HG02798 (cell line): Measurements from ENCODE around the gene KRTAP29-1.
"Not testable (repeated sequence)": the region's sequence is repeated elsewhere in the genome, so short reads cannot be mapped to it uniquely, and the experiment has no call there.

Source experiments
- ATAC-seq: cut with Tn5 transposase; IDR thresholded peaks from one replicate; pipeline ENCODE4 v1.9.1; 2021; ENCODE audit warnings: mild to moderate bottlenecking; ENCODE audit not compliant: unreplicated experiment, poor library complexity

Gene KRTAP29-1

GRCh38 chr17:41301916-41302901, at the start of gene KRTAP29-1:
KRTAP29-1 (minus strand) TSS chr17:41302851; CDS start chr17:41302851, 0 bp downstream.
- ATAC-seq, result no peak

- ATAC-seq, result no peak
Observed at GRCh38 chr17:41351177-41351576, 48.5 kb upstream of the KRTAP29-1 start.

- ATAC-seq, result not testable (repeated sequence)
Observed at GRCh38 chr17:41350381-41350878, 47.8 kb upstream of the KRTAP29-1 start, which contains the start of gene KRT33A. KRT33A (minus strand) TSS chr17:41350828; CDS start chr17:41350767, 61 bp downstream.

- ATAC-seq, result no peak
Observed at GRCh38 chr17:41347869-41348760, 45.5 kb upstream of the KRTAP29-1 start.

- ATAC-seq, result not testable (repeated sequence)
Observed at GRCh38 chr17:41346421-41346820, 43.8 kb upstream of the KRTAP29-1 start.

- ATAC-seq, result no peak
Observed at GRCh38 chr17:41345992-41346391, 43.3 kb upstream of the KRTAP29-1 start.

- no peak for ATAC-seq
Observed at GRCh38 chr17:41343029-41343428, 40.4 kb upstream of the KRTAP29-1 start.

- no peak for ATAC-seq
Observed at GRCh38 chr17:41340934-41341861, 38.5 kb upstream of the KRTAP29-1 start.

GRCh38 chr17:41340494-41340893, 37.8 kb upstream of the KRTAP29-1 start:
- no peak for ATAC-seq

- no peak for ATAC-seq
Observed at GRCh38 chr17:41339571-41340172, 37.0 kb upstream of the KRTAP29-1 start.

GRCh38 chr17:41338961-41339485, 36.4 kb upstream of the KRTAP29-1 start:
- no peak for ATAC-seq

GRCh38 chr17:41335747-41336146, 33.1 kb upstream of the KRTAP29-1 start:
- ATAC-seq, result no peak

GRCh38 chr17:41334385-41335305, 32.0 kb upstream of the KRTAP29-1 start:
- no peak for ATAC-seq

- ATAC-seq, result no peak
Observed at GRCh38 chr17:41333836-41334235, 31.2 kb upstream of the KRTAP29-1 start.

- ATAC-seq, result no peak
Observed at GRCh38 chr17:41333098-41333497, 30.4 kb upstream of the KRTAP29-1 start.

GRCh38 chr17:41332239-41332638, 29.6 kb upstream of the KRTAP29-1 start:
- no peak for ATAC-seq

- ATAC-seq, result no peak
Observed at GRCh38 chr17:41331606-41332005, 29.0 kb upstream of the KRTAP29-1 start.
